GM12875 (cell line): Measurements from ENCODE around the gene DUSP12.
"Not testable (repeated sequence)": the region's sequence is repeated elsewhere in the genome, so short reads cannot be mapped to it uniquely, and the experiment has no call there.

Experiments
- H3K4me3 ChIP-seq: one replicate; pipeline ENCODE4 v1.5.1; 2011; ENCODE audit warnings: low read depth, low read length, control low read depth
- CTCF ChIP-seq: IDR thresholded peaks from 2 replicates; pipeline ENCODE4 v1.5.1; 2011; ENCODE audit warnings: low read depth, mild to moderate bottlenecking, control low read depth, inconsistent platforms, low read length, moderate library complexity, borderline replicate concordance; ENCODE audit not compliant: insufficient read depth

Gene DUSP12

GRCh38 chr1:161766102-161766981, 16.8 kb downstream of the DUSP12 start, which contains the start of gene ATF6:
ATF6 (plus strand) TSS chr1:161766320; CDS start chr1:161766361, 41 bp downstream.
- no peak for TF ChIP-seq CTCF
- peak within 1 kb of the TSS; percentile 81 for H3K4me3 ChIP-seq

GRCh38 chr1:161768461-161768860, 18.9 kb downstream of the DUSP12 start:
- H3K4me3 ChIP-seq = no peak overlapping the region
- no peak for TF ChIP-seq CTCF

DNA sequence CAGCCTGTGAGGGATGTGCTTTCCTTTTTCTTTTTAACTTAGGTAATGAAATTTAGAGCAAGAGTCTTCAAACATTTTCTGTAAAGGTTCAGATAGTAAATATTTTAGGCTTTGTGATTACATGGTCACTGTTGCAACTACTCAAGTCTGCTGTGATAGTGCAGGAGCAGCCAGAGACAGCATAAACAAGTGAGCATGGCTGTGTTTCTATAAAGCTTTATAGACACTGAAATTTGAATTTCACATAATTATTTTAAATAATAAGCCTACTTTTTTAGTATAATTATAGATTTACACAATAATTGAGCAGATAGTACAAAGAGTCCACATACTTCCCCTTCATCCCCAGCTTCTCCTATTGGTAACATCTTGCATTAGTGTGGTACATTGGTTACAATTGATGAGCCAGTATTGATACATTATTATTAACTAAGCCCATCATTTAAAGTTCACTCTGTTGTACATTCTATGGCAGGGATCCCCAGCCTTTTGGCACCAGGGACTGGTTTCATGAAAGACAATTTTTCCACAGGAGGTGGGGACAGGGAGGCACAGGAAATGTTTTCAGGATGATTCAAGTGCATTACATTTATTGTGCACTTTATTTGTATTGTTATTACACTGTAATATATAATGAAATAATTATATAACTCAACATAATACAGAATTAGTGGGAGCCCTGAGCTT, 19.5 kb downstream of the DUSP12 start:
- H3K4me3 ChIP-seq = no peak overlapping the region
- TF ChIP-seq CTCF = no peak

DNA sequence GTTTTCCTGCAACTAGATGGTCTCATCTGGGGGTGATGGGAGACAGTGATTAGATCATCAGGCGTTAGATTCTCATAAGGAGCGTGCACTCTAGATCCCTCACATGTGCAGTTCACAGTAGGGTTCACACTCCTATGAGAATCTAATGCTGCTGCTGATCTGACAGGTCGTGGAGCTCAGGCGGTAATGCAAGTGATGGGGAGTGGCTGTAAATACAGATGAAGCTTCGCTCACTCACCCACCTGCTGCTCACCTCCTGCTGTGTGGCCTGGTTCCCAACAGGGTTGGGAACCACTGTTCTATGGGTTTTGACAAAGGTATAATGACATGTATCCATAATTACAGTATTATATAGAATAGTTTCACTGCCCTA, 20.1 kb downstream of the DUSP12 start:
- H3K4me3 ChIP-seq = not testable (repeated sequence)

GRCh38 chr1:161770250-161770649, 20.7 kb downstream of the DUSP12 start:
- TF ChIP-seq CTCF = no peak
- H3K4me3 ChIP-seq = no peak overlapping the region

- no peak for TF ChIP-seq CTCF
- no peak overlapping the region for H3K4me3 ChIP-seq
Measured at GRCh38 chr1:161771161-161771560, 21.6 kb downstream of the DUSP12 start.

DNA sequence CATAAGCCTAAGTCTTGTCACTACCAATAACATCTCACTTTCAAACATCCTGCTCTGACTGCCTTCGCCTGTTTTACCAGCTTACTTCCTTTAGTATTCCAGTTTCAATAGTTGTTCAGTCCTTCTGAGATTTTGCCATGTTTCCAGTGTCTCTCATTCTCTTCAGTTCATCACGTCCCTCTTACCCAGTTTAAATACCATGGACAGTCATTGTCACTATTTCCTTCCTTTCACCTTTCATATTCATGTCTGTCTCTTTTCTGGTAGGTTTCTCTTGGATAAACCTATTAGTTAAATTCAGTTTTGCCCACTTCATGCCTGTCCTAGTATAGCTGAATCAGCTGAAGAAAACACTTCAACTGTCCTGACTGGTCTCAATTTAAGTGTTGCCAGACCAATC, 22.4 kb downstream of the DUSP12 start:
- no peak overlapping the region for H3K4me3 ChIP-seq

More for the DNA sequence above, 22.4 kb downstream of the DUSP12 start:
- TF ChIP-seq CTCF = no peak
